Stimulated activated CD8-positive, alpha-beta memory T cell treated with anti-CD3 and anti-CD28 coated beads, Interleukin-7, amount 100 ng/mL, for 24 hours (primary cell): ENCODE results near the gene YPEL2.
"Not testable (repeated sequence)": the region's sequence is repeated elsewhere in the genome, so short reads cannot be mapped to it uniquely, and the experiment has no call there.

Experiments used
- DNase-seq: peaks from one replicate; pipeline ENCODE4 v3.0.0-alpha.2; 2020; ENCODE audit warnings: low read depth

Gene YPEL2

DNA sequence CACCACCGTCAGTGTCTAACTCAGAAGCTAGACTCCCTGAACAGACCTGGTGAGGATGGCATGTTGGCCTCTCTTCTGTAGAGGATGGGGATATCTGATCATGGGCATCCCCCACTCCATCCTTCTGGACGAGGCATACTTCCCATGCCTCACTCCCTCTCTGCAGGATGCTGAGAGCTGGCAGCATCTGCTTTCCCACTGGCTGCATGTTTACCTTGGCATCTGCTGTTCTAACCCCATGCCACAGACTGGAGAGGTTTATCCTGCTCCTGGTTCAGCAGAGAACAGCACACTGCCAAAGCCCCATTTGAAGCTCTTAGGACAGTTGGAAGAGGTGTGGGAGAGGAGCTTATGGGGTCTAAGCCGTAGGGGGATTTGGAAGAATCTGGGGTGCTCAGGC lies 46.0 kb downstream of the YPEL2 start:
- DNase-seq, result no peak

DNA sequence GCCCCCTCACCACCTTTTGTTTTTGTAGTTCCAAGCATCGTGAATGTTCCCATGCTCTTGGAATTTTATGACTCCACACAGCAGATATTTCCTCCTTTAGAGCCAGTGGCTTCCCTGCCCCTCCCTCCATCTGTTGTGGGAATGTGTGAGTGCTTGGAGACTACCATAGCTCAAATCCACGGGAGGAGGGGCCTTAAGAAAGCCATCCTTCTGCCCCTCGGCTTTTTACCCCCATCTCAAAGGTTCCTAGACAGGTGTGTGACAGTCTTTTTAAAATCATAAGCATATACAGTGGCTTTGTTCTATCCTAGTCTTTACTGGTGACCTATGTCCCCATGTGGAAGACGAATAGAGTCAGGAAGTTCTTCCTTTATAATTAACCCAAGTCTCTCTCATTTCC lies 47.2 kb downstream of the YPEL2 start:
- no peak for DNase-seq

DNA sequence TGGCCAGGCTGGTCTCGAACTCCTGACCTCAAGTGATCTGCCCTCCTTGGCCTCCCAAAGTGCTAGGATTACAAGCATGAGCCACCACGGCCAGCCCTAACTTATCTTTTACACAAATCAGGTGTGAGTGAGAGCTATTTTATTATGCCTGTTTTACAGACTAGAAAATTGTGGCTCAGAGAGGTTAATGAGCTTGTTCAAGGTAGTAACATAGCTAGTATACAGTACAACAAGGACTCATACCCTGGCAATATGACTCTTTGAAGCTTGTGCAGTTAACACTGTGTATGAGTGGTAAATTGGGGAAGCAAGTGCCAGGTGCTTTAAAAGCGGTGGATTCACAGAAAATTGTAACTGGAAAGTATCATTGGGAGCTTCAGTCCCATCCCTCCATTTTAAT lies 49.0 kb downstream of the YPEL2 start:
- DNase-seq, result no peak

DNA sequence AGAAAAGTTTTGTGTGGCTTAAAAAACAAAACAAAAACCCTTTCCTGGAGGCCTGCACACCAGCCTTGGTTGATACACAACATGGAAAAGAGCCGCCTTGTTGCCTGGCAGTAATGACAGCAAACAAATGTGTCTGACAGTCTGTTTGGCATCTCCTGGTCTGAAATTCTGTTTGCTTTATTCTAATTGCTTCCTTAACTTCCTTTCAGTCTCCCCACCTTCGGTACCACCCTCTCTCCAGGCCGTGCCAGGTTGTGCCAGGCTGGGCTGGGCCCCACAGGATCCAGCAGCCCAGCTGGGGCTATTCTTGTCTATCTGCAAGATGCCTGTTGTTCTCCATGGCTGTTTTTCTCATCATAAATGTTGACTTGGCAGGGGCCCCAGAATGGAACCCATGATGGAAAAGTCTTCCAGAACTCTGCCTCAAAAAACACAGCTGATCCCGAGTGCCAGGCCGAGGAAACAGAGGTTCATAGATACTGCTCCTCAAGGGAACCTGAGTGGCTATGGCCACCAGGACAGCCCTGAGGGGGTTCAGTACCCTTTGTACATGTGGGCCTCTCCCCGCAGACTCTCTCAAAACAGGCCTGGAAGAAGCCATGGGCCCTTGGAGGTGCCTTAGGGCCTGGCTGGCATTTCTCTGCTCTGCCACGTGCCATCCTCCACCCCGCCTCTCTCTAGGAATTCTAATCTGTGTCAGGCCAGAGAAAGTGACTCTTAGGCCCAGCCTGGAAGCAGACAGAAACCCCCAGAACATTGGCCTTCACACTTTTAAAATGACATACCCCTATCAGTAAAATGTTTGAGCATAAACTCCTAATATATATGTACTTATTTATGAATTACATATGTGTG lies 50.5 kb downstream of the YPEL2 start:
- no peak for DNase-seq

DNA sequence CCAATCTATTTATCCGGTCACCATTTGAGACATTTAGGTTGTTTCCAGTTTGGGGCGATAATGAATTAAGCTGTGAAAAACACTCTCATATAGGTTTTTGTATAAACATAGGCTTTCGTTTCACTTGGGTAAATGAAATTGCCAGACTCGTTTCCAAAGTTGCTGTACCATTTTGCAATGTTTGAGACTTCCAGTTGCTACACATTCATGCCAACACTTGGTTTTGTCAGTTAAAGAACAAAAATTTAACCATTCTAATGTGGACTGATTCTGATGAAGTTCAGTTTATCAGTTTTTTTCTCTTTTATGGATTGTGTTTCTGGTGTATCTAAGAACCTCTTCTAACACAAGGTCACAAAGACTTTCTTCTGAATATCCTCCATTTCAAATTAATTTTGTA lies 52.4 kb downstream of the YPEL2 start:
- no peak for DNase-seq

DNA sequence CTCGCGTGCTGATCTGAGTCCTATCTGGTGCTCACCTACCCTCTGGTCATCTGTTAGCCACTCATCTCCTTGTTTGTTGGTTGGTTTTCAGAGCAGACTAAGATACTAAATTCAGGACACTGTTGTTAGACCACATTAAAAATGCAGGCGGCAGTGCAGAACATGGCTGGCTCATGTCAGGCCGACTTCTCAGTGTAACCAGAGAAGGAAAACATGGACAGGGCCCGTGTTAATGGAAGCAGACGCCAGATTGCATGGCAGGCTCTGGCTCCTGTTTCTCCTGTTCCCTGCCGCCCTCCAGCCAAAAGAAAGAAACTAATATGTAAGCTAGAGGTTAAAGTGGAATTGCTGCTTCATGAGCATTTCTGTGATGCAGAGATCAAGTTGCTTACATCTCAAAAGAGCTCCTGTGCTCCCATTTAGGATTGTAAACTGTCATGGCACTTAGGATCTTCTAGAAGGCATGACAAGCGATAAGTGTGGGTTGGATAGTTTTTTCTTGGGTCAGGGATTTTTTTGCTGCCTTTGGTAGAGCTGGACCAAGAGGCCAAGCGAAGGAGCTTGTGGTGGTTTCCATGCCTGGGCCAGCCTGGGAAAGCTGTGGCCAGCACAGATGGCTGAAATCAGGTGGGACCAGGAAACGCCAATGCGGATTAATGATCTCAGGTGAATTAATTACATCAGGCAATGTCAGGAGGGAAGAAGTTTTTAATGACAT lies 56.1 kb downstream of the YPEL2 start:
- no peak for DNase-seq

DNA sequence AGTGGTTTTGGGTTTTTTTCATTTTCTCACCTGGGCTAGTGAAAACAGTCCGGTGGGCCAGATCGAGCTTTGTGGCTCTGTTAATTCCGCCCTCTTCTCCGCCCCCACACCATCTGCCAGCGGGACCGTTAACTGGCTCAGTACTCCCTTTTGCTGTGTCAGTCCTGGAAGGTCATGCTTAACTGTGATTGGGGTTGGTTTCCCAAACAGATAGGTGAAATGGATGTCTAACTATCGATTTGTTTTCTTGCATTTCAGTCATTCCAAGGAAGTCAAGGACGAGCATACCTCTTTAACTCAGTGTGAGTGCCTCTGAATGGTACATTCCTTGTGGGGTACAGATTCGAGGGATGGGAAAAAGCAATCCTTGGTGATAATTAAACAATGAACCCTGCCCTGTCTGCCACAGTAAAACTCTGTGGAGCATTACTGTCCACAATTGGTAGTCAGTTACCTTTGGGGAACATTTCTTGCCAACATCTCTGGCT lies 56.7 kb downstream of the YPEL2 start:
- no peak for DNase-seq

DNA sequence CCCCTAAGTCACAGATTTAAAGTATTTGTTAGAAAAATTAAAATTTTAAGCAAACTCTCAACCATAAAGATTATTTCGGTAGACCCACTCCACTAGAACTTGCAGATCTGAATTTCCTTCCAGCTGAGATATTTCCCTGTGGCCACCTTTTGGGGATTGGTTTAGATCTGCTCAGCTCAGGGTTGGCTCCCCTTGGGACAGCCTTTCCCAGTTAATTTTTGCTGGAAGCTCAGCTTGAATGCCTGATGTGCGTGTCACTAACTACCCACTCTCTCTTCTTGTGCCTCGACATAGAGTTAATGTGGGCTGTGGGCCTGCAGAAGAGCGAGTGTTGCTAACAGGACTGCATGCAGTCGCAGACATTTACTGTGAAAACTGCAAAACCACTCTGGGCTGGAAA lies 57.6 kb downstream of the YPEL2 start:
- no peak for DNase-seq

DNA sequence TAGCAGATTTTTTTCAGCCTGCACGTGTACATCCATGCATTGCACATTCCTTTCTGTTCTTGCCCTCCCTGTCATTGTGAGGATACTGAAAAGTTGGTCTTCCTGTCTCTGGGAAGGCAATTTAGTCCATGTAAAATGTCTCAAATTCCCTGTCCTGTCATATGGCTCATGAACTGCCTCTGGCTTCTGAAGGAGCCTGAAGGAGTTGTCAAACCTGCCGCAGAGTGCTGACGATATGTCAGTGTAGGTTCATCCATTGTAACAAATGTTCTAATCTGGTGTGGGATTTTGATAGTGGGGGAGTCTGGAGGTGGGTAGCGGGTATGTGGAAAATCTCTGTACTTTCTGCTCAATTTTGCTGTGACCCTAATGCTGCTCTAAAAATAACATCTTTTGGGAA lies 59.6 kb downstream of the YPEL2 start:
- no peak for DNase-seq

DNA sequence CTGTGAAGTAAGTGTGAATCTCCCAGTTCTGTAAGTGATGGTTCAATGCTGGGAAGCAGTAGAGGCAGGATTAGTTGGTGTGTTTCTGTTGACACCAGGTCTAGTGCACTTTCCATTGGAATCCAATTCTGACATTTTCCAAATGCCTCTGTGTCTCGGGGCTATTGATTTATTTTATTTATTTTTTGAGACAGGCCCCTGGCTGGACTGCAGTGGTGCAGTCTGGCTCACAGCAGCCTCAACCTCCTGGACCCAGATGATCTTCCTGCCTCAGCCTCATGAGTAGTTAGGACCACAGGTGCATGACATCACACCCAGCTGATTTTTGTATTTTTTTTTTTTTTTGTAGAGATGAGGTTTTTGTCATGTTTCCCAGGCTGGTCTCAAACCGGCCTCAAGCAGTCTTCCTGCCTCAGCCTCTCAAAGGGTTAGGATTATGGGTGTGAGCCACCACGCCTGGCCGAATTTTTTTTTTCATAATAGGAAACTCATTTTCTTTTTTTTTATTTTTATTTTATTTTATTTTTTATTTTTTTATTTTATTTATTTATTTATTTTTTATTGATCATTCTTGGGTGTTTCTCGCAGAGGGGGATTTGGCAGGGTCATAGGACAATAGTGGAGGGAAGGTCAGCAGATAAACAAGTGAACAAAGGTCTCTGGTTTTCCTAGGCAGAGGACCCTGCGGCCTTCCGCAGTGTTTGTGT lies 61.7 kb downstream of the YPEL2 start:
- DNase-seq, result no peak

DNA sequence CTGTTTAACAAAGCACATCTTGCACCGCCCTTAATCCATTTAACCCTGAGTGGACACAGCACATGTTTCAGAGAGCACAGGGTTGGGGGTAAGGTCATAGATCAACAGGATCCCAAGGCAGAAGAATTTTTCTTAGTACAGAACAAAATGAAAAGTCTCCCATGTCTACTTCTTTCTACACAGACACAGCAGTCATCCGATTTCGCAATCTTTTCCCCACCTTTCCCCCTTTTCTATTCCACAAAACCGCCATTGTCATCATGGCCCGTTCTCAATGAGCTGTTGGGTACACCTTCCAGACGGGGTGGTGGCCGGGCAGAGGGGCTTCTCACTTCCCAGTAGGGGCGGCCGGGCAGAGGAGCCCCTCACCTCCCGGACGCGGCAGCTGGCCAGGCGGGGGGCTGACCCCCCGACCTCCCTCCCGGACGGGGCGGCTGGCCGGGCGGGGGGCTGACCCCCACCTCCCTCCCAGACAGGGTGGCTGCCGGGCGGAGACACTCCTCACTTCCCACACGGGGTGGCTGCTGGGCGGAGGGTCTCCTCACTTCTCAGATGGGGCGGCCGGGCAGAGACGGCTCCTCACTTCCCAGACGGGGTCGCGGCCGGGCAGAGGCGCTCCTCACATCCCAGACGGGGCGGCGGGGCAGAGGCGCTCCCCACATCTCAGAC lies 62.4 kb downstream of the YPEL2 start:
- DNase-seq, result not testable (repeated sequence)

DNA sequence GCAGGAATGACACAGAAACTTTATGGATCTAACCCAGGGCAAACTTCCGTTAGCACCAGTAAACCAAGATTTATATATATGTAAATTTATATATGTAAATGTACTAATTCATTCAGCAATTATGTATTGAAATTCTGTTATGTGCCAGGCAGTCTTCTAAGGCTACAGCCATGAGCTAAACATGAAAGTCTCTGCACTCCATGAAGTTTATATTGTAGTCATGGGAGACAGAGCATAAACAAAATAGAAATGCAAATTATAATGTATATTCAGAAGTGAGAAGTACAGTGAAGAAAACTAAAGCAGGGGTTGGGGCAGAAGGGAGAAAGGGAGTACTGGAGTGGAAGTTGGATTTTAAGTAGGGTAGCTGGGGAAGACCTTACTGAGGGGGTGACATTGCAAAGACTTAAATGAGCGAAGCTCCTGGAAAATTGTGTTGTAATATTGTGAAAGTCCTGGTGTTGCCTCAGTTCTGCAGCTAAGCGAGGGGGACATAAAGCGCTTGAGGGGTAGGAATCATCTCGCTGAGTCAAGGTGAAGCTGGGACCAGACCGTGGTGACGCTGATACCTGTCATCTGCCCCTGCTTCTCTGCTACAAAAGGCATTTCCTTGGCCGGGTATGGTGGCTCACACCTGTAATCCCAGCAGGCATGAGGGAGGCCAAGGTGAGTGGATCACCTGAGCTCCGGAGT lies 64.8 kb downstream of the YPEL2 start:
- no peak for DNase-seq

DNA sequence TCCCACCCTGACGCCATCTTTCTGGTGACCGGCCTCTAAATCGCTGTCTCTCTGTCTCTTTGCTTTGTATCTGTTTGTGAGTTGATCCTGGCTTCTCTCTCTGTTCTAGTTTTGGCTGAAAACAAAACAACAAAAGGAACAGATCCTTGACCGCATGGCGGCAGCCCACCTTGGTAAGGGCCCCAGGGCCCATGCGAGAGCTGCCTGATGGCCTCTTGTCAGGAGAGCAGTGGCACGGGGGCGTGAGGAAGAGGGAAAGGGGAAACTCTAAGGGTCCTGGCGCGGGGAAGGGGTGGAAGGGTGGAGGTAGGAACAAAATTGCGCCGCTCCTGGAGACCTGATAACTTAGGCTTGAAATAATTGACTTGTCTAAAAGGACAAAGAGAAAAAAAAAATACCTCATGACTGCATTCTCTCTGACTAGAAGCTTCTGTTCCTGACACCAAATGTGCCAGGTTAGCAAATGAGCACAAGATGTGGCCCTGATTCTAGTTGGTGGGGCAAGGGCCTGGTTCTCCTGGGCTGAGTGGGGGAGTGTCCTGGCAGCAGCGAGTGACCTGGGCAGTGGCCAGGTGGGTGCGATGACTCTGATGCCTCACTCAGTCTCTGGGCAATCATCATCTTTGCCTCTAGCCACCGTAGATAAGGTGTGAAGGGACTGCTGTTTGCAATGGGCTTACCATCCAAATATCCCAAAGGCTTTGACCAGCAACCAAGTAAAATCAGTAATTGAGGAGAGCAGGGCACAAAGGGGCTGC lies 66.0 kb downstream of the YPEL2 start:
- no peak for DNase-seq

DNA sequence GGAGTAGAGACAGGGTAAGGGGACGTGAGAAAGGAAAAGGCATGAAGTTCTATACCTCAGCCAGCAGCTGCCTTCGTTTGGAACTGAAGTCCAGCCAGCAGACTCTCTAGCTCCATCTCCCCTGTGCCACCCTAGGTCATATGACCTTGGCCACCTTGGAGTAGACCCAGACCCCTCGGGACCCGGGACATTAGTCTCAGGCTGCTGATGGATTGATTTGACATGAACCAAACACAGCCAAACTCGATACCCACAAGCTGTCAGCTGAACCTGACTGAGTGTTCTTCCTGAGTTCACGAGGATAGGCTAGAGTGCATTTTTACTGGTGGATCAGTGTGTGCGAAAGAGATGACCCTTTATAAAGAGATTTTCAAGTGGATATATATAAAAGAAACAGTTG lies 68.5 kb downstream of the YPEL2 start:
- no peak for DNase-seq

DNA sequence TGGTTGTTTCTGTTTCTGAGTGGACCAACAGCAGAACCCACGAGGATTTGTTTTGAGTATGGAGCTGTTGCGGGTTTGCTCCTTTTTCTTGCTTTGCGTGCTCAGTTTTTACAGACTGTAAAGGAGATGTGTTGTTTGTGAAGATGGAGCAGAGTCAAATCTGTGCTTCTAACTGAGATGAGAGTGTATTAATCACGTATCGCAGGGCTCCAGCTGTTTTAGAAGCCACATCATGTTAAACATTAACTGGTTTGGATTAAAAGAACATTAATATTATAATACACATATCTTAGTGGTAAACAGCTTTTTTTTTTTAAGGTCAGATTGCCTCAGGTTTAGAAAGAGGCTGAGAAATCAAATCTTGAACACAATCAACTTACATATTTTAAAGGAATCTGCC lies 69.4 kb downstream of the YPEL2 start:
- no peak for DNase-seq

DNA sequence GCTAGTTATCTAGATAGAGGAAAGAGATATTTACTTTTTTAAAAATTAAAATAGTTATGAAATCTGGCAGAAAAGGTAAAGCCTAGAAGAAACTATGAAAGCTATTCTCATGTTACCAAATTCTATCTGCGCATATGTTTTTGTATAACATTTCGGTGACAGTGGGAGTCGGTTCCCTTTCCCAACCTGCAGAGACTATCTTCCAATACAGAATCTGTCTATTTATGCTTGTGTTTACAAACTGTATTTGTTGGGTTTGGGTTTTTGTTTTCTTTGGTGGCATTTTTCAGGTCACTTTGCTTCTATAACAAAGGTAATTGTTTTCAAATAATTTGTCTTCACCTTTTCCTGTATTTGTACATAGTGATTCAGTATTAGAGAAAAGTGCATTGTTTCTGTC lies 69.8 kb downstream of the YPEL2 start:
- no peak for DNase-seq

DNA sequence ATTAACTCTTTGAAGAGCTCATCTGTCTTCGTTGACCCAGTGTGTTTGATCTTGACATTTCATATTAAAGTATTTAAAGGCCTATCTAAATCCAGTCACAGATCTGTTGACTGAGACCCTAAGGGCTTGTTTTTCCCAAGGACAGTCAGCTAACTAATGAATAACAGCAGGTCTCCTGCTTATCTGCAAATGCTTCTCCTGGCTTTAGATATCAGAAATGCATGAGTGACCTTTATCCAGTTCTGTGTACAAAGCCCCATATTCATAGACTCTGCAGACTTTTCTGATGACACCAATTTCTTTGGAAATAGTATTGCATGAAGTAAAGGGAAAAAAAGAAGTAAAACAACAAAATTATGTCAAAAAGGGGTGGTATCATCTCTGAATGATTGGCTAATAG lies 70.3 kb downstream of the YPEL2 start:
- DNase-seq, result no peak

DNA sequence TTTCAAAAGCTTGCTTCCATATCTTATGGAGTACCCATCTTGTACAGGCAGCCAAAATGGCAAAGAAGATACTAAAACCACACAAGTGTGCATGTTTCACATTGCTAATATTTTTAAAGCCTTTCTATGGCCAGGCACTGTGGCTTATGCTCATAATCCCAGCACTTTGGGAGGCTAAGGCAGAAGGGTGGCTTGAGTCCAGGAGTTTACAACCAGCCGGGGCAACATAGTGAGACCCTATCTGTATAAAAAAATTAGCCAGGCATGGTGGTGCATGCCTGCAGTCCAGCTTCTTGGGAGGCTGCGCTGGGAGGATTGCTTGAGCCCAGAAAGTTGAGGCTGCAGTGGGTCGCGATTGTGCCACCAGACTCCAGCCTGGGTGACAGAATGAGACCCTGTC lies 71.3 kb downstream of the YPEL2 start:
- no peak for DNase-seq

DNA sequence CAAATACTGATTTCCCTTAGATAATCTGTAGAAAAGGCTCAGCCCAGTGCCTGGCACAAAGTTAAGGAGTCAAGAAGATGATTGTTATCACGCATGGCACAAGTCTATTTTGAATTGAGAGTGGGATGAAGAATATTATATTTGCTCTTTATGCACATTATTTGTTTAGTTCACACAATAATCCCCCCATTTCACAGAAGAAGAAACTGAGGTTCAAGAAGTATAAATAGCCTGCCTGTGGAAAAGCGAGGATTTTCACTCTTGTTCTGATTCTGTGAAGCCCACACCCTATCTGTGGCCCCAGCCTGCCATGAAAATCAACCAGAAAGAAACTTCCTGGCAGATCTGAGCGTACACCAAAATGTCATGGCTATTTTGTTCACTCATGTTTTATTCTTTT lies 73.0 kb downstream of the YPEL2 start:
- no peak for DNase-seq

DNA sequence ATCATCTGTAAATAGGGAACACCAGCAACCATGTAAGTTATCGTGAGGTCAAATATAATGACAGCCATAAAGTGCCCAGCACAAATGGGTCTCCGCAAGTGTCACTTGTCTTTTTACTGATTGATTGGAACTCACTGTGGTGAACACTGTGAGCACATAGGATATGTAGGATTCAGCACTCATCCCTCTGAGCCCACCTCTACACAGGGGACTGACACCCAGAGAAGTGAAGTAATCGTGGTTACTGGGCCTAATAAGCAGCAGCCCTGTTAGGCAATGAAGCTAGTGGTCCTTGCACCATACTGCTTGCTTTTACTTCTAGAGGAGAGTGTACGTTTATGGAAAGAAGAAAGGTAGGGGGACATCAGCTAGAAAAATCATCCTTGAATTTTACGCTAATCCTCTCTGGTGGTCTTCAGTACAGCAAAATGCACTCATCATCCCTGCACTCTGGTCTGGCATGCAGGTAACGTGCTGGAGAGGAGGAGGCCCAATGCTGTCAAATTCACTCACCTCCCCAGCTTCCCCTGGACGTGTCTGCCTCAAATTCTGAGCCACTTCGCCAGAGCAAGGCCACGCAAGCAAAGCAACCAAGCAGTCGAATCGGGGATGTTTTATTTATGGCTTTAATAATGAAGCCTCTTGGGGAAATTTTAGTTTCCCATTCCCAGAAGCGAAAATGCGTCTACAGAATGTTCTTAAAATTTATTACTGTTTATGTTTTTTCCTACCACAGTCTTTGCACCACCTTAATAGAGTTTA lies 74.7 kb downstream of the YPEL2 start:
- no peak for DNase-seq
